Activated CD4-positive, CD25-positive, alpha-beta regulatory T cell treated with anti-CD3 and anti-CD28 coated beads, Interleukin-2, amount 50 U/mL, for 72 hours (primary cell): ENCODE measurements around the gene TIFAB.

Experiments used
- DNase-seq: peaks from one replicate; pipeline ENCODE4 v3.0.0; 2021

TIFAB gene

DNA sequence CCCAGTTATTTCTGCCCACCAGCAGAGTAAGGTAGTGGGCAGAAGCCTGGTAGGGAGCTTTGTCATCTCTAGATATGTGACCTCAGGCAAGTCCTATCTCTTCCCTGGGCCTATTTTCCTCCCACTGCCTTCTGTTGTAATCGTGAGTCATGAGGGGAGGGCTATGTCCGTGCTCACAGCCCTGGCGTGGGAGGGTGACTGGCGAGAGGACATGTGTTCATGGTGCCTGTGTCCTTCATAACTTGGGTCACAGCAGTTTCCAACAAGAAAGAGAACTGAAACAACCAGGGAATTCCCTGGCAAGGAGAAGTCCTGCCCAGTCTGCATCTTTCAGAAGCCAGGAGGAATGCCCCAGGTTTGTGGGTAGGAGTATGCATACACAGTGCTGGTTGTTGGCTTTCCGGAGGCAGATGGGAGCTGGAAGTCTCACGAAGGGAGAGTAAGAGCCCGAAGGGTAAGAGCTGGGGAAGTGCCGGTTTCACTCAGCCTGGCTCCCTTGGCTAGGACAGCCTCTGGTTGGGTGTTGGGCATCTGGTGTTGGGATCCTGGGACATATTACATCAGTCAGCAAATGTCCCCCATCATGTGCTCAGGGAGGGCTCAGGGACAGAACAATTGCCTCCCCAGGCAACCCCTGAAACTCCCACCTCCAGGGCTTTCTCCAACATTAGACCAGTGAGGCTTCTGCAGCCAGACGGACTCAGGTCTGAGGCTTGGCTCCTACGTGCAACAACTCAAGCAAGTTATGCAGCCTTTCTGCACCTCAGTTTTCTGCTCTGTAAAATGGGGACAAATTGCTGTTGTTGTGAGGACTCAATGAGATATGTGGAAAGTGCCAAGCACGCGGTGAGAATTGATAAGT, 4.3 kb upstream of the TIFAB start:
- peak; percentile 21 for DNase-seq

DNA sequence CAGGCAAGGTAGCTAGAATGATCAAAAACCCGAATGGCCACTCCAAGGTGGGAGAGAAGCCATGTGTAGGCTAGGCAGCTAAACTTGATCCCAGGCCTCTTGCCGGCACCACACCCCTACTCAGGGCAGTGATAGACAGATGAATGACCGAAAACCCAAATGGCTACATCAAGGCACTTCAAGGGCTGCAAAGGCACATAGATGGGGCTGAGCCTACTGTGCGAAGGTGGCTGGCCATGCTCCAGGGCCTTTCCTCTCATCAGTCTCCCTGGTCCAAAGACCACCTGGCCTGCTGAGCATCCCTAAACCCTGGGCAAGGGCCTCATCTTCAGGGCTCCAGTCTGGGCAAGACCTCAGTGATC, 3.7 kb upstream of the TIFAB start:
- peak; percentile 16 for DNase-seq

DNA sequence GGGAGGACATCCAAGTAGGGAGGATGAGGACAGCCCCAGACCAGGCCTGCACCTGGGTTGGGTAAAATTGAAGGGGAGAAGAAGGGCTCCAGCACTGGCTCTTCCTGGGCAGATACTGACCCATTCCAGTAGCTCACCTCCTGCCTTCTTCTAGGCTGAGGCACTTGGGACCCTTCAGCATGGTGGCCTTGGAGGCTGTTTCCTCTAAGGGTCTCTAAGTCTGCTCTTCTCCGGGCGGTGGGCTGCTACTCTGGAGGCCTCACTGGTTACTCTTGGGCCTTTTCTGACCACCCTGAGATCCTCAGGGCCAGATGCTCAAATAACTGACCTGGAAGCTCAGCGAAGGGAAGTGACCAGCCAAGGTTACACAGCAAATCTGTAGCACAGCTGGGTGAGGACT, 2.8 kb upstream of the TIFAB start:
- peak; percentile 16 for DNase-seq

DNA sequence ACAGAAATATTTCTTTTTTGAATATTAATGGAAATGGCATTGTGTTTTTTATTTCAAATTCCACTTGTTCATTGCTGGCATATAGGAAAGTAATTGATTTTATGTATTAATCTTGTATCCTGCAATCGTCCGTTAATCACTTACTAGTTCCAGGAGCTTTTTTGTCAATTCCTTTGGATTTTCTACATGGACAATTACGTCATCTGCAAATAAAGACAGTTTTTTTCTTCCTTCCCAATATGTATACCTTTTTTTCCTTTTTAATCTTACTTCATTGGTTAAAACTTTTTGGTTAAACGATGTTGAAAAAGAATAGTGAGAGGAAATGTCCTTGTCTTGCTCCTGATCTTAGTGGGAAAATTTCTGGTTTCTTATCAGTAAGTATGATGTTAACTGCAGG, 1.5 kb upstream of the TIFAB start:
- no peak for DNase-seq

DNA sequence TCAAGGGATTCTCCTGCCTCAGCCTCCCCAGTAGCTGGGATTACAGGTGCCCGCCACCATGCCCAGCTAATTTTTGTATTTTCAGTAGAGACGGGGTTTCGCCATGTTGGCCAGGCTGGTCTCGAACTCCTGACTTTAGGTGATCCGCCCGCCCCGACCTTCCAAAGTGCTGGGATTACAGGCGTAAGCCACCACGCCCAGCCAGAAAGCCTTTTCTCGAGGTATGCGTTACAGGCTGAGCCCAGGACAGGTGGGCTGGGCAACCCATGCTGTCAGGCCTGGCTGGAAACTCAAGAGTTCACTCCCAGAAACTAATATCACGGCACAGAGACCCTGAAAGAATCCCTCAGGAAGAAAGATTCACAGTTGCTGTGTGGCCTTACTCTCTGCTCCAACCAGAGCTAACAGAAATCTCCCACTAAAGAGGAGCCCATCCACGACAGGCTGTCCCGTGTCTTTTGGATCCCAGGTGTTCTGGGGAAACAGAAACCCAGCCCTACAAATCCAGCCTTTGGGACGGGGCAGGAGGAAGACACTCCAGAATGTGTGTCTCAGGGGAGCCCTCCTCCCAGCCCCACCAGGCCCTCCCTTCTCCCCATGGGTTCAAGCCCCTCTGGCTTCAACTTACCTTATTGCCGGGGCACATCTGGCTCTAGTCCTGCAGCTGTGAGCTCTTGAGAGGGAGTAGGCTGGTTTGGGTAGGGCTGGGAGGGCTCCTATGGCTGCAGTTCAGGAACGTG, 400 bp downstream of the TIFAB start:
- DNase-seq, result no peak

DNA sequence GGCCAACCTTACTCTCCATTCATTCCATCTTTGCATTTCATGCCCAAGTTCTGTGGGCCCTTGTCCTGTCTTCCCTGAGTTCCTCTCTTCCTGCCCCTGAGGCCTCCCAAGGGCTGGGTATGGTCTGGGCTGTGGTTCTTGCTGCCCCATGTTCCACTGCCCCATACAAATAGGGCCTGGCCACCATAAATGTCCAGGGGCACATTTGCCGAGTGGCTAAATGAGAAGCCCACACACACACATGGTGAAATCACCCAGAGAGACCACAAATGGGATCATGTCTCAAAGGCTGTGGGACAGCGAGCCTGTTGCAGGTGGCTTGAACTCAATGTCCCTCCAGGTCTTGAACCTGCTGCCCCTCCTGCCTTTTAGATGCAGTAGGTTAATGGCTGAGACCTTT, 1.2 kb downstream of the TIFAB start:
- DNase-seq, result no peak

DNA sequence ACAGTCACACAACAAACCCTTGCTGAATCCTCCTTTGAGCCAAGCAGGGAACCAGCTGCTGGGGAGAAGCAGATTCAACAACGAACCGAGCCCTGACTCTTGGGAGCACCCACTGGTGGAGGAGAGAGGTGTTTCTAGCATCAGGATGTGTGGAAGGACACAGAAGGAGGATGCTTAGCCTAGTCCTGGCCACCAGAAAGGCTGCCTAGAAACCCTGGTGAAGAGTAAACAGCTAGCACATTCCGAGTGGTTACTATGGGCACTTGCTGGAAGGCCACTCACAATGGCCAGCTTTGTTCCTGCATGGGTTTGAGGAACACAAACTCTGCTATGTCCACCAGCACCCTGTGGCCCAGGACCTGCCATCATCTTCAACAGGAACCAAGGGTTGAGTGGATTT, 1.8 kb downstream of the TIFAB start:
- no peak for DNase-seq

DNA sequence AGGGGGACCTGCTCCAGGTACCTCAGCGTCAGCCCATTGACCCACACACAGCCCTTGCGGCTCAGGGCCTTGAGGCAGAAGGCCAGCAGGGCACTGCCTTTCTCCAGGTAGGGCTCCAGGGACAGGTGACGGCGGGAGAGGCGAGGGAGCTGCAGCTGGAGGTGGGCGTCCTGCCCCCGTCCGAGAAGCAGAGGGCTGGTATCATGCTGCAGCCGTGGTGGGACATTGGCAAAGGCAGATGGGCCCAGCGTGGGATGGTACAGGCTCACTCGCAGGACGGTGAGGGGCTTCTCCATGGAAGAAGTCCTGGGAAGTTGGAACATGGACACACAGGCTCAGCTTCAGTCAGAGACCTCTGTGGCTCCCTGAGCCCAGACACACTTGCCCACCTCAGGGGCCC, 2.5 kb downstream of the TIFAB start:
- no peak for DNase-seq

DNA sequence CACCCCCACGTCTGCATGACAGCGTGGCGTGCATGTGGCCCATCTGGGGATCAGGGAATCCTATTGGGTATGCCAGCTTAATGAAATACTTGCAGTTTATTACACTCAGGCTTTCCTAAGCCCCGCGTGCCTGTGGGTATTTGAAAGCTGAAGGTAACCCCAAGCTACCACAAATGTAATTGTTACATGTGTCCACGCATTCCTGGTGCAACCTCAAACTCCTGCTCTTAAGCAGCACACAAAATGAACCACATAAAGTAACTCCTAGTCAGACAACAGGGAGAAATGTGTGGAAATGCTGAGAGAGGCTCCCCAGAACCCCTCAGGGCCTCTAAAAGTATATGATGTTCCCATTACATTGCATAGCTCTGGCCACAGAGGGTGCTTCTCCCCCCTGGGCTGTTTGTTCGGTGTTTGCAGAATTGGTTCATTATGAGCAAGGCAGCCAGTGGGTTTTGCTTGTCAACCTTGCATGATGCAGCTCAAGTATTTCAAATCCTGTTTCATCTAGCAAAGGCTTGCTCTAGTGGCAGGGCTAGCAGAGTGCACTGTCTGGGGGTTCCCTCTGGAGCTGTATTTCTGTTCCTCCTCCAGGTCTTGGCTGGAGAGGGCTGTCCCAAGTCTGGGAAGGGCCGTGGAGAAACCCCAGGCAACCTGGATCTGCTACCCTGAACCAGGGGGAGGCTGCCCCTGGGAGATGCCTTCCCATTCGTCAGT, 3.2 kb downstream of the TIFAB start:
- DNase-seq, result no peak

DNA sequence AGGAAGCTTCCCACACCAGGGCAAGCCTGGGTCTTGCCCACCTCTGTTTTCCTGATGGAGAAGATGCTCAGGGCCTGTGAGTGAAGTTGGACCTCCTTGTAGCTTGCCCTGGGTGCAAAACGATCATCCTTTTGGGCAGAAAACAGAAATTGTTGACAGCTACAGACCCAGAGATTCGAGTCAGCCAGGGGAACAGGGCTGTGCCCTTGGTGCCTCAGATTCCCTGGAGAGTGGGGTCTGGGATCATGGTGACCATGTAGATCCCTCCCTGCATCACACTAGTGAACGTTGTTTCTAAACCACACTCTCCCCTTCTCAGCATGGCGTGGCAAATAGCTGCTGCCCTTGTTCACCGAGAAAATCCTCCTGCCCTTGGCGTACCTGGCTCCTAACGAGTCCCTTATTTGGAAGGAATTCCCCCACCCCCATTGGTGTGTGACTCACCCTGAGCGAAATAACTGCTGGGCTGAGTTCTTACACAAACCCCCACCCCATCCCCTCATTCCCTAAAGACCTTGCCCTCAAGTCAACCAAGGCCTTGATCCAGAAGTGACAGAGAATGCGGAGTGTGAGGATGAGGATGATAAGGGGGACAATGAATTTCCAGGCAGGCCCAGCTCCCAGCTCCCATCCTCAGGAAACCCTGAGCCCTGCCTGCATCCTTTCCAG, 3.9 kb downstream of the TIFAB start:
- DNase-seq, result no peak

DNA sequence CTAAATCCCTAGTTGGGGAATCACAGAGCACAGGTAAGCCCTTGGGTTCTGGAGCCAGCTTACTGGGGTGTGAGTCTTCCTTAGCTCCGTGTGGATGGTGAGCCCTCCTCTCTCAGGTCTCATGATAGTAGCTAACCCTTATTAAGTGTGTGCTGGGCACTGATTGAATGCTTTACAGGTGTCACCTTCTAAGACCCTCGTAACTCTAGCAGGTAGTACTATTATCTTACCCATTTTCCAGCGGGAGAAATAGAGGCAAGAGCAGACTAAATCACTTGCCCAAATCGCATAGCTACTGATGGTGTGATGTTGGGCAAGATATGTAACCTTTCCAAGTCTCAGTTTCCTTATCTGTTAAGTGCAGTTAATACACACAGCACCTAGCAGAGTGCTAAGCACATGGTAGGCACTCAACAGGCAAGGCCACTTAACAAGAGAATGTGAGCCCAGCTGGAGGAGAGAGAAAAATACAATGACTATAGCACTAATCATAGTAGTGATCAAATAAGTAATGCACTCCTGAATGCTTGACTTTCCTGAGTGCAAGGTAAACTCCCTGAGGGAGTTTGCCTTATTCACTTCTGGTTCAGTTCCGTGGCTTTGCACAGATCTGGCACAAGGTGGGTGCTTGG, 4.7 kb downstream of the TIFAB start, which contains the start of gene DCANP1:
DCANP1 (minus strand) TSS at position 51 of the 632 bp plus-strand sequence. CDS start 240 bp downstream, outside the sequence.
- DNase-seq, result no peak

DNA sequence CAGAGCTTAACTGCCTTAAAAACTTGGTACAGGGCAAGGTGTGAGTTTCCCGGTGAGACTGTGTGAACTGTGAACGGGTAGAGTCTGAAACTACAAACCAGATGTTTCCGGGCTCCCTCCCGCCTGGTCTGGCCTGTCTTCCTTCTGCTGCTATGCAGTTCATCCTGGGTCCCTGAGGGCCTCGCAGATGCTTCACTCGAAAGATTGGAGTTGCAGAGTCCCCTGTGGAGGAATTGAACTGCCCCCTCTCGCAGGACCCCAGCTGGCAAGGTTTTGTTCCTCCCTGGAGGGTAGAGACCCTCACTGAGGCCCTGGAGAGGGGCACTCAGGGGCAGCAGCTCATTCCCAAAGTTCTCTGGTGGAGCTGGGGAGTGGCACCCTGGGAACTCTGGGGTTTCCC, 5.5 kb downstream of the TIFAB start:
- DNase-seq, result no peak

DNA sequence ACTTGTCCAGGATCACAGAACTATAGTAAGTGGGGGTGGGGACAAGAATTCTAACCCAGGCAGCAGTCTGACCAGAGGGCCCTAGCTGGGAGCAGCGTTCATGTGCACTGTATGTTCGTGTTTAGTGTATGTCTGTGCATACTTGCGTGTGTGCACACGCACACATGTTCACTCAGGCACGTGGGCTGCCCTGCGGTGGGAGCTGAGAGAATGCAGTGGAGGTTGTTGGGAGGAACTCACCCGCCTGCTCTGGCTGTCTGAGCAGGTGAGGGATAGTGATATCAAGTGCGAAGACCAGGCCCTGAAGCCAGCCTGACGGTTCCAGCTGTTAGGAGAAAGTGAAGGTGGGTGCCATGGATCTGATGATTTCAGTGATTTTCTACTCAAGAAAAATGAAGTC, 5.9 kb downstream of the TIFAB start:
- DNase-seq, result no peak

DNA sequence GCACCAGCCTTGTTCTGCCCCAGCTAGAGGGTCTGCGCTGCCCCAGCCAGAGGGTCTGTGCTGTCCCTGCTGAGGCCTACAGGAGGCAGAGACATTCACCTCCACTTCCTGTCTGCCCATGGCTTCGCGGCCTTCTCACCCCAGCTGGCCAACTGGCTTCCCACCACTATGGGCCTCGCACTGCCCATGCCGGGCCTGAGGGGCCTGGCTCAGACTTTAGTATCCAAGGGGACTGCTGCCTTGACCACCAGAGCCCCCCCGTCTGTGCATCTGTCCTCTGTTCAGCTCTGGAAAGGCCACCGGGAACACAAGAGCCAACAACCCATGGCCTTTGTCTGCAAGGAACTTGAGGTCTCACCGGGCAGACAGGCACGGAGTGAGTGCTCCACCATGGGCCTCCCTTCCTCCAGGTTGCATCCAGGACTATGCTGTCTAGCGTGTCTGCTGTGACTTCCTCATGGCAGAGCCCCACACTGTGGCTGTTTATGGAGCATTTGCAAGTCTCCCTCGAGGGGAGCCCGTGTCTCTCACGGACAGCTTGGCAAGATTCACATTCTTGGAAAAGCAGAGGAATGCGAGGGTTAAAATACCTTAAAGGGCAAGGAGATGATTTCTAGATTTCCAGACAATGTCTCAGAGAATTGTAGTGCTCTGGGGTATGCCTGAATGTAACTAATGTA, 6.7 kb downstream of the TIFAB start:
- no peak for DNase-seq

DNA sequence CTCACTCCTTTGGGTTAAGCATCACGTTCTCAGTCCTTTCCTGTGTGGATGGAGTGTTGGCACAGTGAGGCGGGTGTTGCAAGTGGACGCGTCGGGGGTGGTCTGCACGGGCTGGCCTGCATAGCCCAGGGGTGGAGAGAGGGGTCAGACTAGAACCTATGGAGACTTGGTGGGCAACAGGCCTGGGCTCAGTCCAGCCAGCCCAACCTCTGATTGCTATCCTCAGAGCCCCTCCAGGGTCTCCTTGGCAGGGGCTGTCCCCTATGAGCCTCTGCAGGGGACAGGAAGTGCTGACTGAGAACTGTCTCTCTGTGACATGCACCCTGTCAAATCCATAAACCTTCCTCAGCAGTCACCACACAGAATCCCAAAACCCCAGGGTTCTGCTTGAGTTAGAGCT, 7.3 kb downstream of the TIFAB start:
- no peak for DNase-seq

DNA sequence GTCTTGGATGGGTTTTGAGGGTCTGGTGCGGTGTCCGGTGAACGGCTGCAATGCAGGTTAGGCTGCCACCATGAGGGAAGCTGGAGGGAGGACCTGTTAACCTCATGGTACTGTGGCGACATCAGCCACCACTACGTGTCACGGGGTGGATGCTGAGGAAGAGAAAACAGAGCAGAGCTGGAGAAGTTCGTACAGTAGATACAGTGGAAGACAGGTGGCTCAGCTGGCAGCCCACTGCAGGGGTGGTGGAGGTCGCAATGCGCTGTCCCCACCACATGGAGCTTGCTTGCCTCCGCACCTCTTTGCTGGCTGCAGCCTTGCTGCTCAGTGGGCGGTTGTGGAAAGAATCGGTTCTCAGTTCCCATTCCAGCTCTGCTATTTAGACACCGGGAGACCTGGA, 7.8 kb downstream of the TIFAB start:
- no peak for DNase-seq

DNA sequence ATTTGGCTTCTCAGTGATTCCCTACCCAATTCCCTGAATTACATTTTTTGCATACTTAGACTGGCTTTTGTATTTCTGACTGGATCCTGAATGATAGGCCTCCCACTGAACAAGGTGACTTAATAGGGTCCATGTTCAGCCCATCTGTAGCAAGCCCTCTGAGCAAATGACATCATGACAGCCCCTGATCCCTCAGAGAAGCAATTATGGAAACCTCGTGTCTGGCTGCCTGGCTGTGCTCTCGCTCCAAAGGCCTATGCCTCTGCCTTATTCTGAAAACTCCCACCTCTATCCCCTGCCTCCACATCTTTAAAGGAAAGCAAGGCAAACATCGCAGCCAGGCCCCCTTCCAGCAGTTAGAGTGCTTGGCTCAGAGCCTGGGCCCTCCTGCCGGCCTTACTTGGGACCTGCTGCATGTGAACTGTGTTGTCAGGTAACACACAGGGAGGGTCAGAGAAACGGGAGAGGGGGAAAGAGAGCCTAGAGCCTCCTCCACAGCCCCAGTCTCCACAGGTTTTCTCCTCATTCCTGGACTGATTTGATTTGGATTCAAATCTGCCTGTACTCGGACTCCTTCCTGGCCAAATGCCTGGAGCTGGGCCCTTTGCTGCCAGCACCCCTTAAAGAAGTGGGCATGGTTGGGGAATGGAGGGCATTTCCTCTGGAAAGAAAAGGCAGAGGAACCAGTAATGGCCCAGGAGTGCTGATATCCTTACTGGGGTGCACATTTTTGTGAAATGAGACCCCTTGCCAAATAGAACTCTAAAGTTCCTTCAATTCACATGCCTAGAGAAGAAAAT, 8.8 kb downstream of the TIFAB start:
- no peak for DNase-seq

DNA sequence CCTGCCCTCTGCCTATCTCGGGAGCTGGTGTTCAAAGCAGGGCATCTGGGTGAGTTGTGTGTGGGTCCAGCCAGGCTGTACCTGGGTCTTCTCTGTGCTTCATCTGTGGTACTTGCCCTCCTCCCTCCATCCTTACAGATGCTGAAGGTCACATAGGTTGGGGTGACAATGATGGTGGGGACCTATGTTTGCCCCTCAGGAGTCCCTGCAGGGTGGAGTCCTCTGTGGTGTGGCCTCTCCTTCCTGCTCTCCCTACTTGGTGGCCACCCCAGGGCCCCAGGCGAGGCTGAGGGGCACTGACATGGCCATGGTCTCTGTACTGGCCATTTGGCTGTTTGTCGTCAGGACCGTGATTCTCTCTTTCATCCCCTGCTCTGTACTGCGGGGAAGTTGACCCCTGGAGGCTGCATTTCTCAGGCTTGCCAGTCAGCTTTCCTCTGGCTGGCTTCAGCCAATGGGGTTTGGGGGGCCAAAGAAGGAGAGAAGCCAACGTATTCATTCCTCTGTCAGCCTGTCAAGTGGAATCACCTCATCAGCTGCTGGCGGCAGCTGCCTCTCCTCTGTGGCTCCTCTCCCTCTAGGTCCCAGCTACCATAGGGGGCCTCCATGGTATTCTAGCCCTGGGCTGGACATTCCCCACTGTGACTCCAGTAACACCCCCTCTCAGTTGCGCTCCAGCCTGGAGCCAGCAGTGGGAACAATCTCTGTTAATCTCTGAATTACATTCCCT, 9.6 kb downstream of the TIFAB start:
- DNase-seq, result no peak

DNA sequence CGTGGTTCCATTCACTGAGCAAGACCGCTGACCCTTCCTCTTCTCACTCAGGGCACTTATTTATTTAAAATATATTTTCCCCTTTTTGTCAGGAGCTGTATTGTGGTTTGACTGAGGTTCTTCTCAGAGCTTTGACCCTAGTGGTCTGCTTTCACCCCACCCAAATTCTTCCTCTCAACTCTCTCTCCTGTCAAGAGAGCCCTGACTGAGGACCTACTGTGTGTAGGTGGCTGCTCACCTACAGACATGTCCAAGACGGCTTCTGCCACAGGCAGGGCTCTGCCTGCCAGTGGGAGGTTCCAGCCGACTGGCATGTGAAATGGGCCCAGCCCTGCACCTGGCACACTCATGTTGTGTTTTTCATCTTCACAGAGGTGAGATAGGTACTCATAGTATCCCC, 10.2 kb downstream of the TIFAB start:
- no peak for DNase-seq

DNA sequence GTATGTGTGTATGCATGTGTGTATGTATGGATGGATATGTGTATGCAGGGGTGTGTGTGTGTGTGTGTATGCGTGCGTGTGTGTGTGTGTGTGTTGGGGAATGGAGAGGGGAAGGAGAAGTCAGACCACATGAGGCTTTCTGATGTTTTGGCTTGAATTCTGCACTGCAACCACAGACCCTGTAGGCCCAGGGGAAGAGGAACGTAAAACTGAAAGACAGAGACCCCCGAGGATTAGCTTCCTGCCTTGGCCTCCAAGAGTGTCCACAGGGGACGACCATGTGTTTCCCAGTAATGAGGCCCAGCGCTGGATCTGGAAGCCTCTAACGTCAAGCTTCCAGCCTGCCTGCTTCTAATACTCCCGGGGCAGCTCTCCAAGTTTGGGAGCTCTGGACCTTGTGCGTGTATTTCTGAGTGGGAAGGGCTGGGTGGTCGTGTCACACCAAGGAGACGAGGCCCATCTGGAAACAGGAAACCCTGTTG, 10.8 kb downstream of the TIFAB start:
- DNase-seq, result no peak
